DND-41 (cell line): ENCODE results near the gene C14orf180.

Experiments used
- ATAC-seq: fragments of 200-7000 bp; cut with Tn5 transposase; 3 replicates; pipeline ENCODE4 v1.9.1; 2021; ENCODE audit warnings: low read depth; ENCODE audit not compliant: insufficient read depth
- DNase-seq: peaks from one replicate; pipeline ENCODE4 v3.0.0-alpha.2; 2020
- H2AFZ ChIP-seq: 2 replicates; pipeline ENCODE4 v1.6.0; 2012; ENCODE audit warnings: low read depth, low read length
- H3K27ac ChIP-seq: 2 replicates; pipeline ENCODE4 v1.5.1; 2012; ENCODE audit warnings: low read length, inconsistent platforms
- H3K27me3 ChIP-seq: fragments of 200-600 bp; sonication (generic); 2 replicates; pipeline ENCODE4 v1.6.0; 2012; ENCODE audit warnings: low read length, mild to moderate bottlenecking, inconsistent platforms; ENCODE audit not compliant: insufficient read depth, poor library complexity
- H3K36me3 ChIP-seq: 2 replicates; pipeline ENCODE4 v1.5.1; 2012; ENCODE audit warnings: low read length, inconsistent platforms; ENCODE audit not compliant: insufficient read depth
- H3K4me1 ChIP-seq: 2 replicates; pipeline ENCODE4 v1.5.1; 2012; ENCODE audit warnings: mild to moderate bottlenecking, low read length; ENCODE audit not compliant: insufficient read depth
- H3K4me2 ChIP-seq: 2 replicates; pipeline ENCODE4 v1.6.0; 2012; ENCODE audit warnings: mild to moderate bottlenecking, moderate library complexity, low read length, inconsistent platforms; ENCODE audit not compliant: insufficient read depth
- H3K4me3 ChIP-seq, 2 experiments: fragments of 200-600 bp in 1 of 2; shearing (Covaris generic) in 1 of 2; 2 replicates each; pipeline ENCODE4 v1.5.1; 2012 to 2016; ENCODE audit warnings: inconsistent platforms in 2 of 2, low read length in 2 of 2, mild to moderate bottlenecking in 2 of 2, low read depth in 1 of 2, moderate library complexity in 1 of 2
- H3K79me2 ChIP-seq: 2 replicates; pipeline ENCODE4 v1.6.0; 2012; ENCODE audit warnings: low read length, inconsistent platforms; ENCODE audit not compliant: insufficient read depth
- H3K9ac ChIP-seq: 2 replicates; pipeline ENCODE4 v1.6.0; 2012; ENCODE audit warnings: low read depth, mild to moderate bottlenecking, inconsistent platforms, low read length, moderate library complexity
- H3K9me3 ChIP-seq: 2 replicates; pipeline ENCODE4 v1.5.1; 2012; ENCODE audit warnings: low read length, moderate library complexity, mild to moderate bottlenecking, inconsistent platforms; ENCODE audit not compliant: insufficient read depth, severe bottlenecking
- H4K20me1 ChIP-seq: 2 replicates; pipeline ENCODE4 v1.6.0; 2012; ENCODE audit warnings: low read length; ENCODE audit not compliant: insufficient read depth
- EZH2 ChIP-seq: IDR thresholded peaks from 3 replicates; pipeline ENCODE4 v1.6.1; 2012; ENCODE audit warnings: borderline replicate concordance, low read depth, mild to moderate bottlenecking, moderate library complexity, low read length, inconsistent platforms; ENCODE audit not compliant: severe bottlenecking
- TF ChIP-seq, protein P1 (sequence below): IDR thresholded peaks from 2 replicates; pipeline ENCODE4 v1.5.1; 2012; ENCODE audit warnings: borderline replicate concordance, low read length, moderate library complexity, mild to moderate bottlenecking; ENCODE audit not compliant: poor library complexity, severe bottlenecking; ENCODE audit errors: extremely low read depth

C14orf180 gene

DNA sequence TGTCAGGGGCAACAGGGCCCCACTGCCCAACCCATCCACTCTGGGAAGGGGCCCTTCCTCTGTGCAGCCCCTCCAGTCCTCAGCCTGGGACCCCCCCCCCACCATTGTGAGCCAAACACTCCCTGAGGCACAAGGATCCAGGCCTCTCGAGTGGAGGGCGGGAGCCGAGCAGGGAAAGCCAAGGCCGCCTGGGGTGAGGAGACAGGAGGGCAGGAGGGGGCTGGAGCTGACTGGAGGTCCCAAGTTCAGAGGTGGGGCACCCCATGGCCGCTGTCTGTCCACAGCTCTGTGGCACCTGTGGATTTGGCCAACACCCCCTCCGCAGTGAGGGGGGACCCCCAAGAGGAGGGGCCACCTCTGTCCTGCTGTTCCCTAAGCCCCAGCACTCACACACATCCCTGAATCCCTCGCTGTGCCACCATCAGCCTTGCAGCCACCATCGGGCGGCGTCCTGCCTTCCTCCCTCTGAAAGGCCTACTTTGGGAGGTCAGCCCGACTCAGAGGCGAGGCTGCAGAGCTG lies 25.4 kb upstream of the C14orf180 start:
- ATAC-seq (no peak), DNase-seq (no peak)
- no peak overlapping the region for H3K9ac ChIP-seq
- peaks cover 11% of the 10 kb centered on the region for H3K27me3 ChIP-seq
- TF ChIP-seq, protein P1, sequence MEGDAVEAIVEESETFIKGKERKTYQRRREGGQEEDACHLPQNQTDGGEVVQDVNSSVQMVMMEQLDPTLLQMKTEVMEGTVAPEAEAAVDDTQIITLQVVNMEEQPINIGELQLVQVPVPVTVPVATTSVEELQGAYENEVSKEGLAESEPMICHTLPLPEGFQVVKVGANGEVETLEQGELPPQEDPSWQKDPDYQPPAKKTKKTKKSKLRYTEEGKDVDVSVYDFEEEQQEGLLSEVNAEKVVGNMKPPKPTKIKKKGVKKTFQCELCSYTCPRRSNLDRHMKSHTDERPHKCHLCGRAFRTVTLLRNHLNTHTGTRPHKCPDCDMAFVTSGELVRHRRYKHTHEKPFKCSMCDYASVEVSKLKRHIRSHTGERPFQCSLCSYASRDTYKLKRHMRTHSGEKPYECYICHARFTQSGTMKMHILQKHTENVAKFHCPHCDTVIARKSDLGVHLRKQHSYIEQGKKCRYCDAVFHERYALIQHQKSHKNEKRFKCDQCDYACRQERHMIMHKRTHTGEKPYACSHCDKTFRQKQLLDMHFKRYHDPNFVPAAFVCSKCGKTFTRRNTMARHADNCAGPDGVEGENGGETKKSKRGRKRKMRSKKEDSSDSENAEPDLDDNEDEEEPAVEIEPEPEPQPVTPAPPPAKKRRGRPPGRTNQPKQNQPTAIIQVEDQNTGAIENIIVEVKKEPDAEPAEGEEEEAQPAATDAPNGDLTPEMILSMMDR = no peak
- no peak for TF ChIP-seq EZH2
- peaks cover 7% of the 10 kb centered on the region for H4K20me1 ChIP-seq
- H3K9me3 ChIP-seq = no peaks in the 10 kb centered on the region
- H3K4me2 ChIP-seq = no peak overlapping the region
- H3K4me3 ChIP-seq = no peak overlapping the region
- H3K27ac ChIP-seq = no peak overlapping the region
- no peaks in the 10 kb centered on the region for H3K79me2 ChIP-seq
- H2AFZ ChIP-seq = no peak overlapping the region
- H3K36me3 ChIP-seq = no peaks in the 10 kb centered on the region
- no peaks in the 10 kb centered on the region for H3K4me1 ChIP-seq

DNA sequence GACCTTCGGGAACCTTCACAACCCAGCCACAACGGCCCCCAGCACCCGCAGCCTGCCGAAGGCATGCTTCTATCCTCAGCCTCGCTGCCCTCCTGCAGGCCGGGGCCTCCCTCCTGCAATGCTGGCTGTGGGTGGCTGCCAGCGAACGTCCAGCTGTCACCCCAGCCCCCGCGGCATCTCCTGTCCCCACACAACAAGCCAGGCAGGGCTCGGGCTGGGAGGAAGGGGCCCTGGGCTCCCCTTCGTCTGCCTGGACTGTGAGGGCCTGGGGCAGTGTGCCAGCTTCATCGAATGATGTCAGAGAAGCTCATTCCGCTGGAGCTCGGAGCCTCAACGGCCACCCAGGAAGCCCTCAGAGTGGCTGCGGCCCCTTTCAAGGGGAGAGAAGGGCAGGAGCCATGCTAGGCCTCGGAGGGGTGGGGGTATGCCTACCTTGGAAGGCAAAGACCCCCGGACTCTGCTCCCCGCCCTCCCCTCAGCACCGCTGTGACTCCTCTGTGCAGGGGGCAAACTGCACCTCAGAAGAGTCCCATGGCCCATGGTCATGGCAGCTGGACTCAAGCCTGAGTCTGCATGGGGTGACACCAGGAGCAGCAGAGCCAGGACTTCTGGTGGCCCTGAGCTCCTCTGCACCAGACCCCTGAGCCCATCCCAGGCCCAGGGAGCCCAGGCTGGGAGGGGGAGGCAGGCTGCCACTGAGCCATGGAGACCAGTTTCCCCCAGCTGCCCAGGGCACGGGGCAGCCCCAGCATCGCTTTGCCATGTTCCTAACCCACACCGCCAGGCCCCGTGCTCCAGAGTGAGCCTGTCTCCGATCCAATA lies 24.7 kb upstream of the C14orf180 start:
- no peak for TF ChIP-seq EZH2
- TF ChIP-seq, protein P1 = no peak
- no peak overlapping the region for H3K4me3 ChIP-seq
- no peak overlapping the region for H3K4me2 ChIP-seq
- H3K27me3 ChIP-seq = peaks cover 11% of the 10 kb centered on the region
- H4K20me1 ChIP-seq = peaks cover 7% of the 10 kb centered on the region
- ATAC-seq (no peak), DNase-seq (no peak)
- H3K27ac ChIP-seq = no peak overlapping the region
- H3K4me1 ChIP-seq = no peaks in the 10 kb centered on the region
- no peaks in the 10 kb centered on the region for H3K79me2 ChIP-seq
- H3K9ac ChIP-seq = no peak overlapping the region
- H2AFZ ChIP-seq = no peak overlapping the region
- H3K9me3 ChIP-seq = no peaks in the 10 kb centered on the region
- H3K36me3 ChIP-seq = no peaks in the 10 kb centered on the region

DNA sequence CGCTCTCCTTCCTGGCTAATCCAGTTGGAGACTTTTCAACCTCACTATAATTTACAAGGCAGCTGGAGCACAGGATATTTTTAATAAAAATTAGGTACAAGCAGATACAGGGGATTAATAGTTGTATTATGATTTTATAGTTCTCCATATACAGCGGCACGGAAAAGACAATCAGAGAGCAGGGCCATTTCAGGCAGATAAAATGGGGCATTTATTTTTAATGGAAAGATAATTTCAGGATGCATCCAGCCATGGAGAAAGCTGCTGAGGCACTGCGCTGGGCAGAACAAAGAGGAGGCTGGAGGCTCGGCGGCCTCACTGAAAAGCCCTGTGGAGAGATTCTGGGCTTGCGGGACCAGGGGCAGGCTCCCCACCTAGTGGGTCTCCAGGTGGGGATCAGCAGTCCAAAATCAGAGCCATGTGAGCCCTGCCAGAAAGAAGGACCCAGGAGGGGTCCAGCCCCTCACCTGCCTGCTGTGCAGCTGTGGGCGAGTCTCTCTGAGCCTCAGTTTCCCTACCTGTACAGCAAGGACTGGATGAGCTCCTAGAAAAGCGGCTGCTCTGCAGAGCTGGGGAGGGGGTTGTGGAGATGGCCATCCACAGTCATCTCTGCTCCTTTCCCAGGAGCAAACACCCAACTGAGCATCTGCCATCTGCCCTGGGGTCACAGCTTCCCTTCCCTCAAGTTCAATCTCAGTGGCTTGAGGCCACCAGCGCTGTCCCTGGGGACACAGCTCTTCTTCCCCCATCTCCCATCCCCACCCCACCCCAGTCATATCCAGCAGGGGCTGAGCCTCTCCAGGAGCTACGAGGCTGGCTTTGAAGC lies 23.9 kb upstream of the C14orf180 start:
- H3K79me2 ChIP-seq = no peaks in the 10 kb centered on the region
- no peak overlapping the region for H3K9ac ChIP-seq
- H2AFZ ChIP-seq = no peak overlapping the region
- TF ChIP-seq EZH2 = no peak
- TF ChIP-seq, protein P1 = no peak
- no peaks in the 10 kb centered on the region for H3K36me3 ChIP-seq
- no peak for ATAC-seq
- H4K20me1 ChIP-seq = peaks cover 13% of the 10 kb centered on the region
- H3K4me2 ChIP-seq = no peak overlapping the region
- H3K27me3 ChIP-seq = peaks cover 14% of the 10 kb centered on the region
- H3K4me1 ChIP-seq = no peaks in the 10 kb centered on the region
- no peak for DNase-seq
- H3K9me3 ChIP-seq = no peaks in the 10 kb centered on the region
- H3K27ac ChIP-seq = no peak overlapping the region
- no peak overlapping the region for H3K4me3 ChIP-seq
